ENCODE data around the gene POLE3. TPM values are rescaled to one million over a fixed set of nuclear protein-coding genes. Genes with fewer than 3 reads are reported as not detected.
"Not testable (repeated sequence)": the region's sequence is repeated elsewhere in the genome, so short reads cannot be mapped to it uniquely, and the experiment has no call there.

POLE3 gene
- total and polyA plus RNA-seq, 4 donors = 23.1 to 35.2 (median 25.7) TPM

- no peaks in the 10 kb centered on the region for H3K9me3 ChIP-seq (ENCODE audit: control insufficient read depth, low read length)
- 89 to 92% methylated on average over 4 of the region's 4 CpGs for WGBS, 2 donors
- no peaks in the 10 kb centered on the region for H3K27me3 ChIP-seq (ENCODE audit: control insufficient read depth in 1 of 2, insufficient read depth in 2 of 2, low read length in 1 of 2)
- no peak for ATAC-seq (ENCODE audit: low FRiP score)
- intact Hi-C loops (cut with DNase I) = no loop called here
- DNase-seq = no peak
- H3K4me1 ChIP-seq (ENCODE audit: control insufficient read depth in 1 of 2, insufficient read depth in 2 of 2, low read length in 2 of 2) = no peaks in the 10 kb centered on the region
- peaks cover 0 to 2% of the 10 kb centered on the region in 2 donors for H3K36me3 ChIP-seq (ENCODE audit: control insufficient read depth in 1 of 2, insufficient read depth in 2 of 2, low read length in 1 of 2)
- H3K27ac ChIP-seq (ENCODE audit: low read depth in 1 of 2, low read length in 2 of 2) = no peak overlapping the region
- no peak overlapping the region for H3K4me3 ChIP-seq (ENCODE audit: low read length in 2 of 2)
Observed at GRCh38 chr9:113386571-113387393, 23.7 kb downstream of the POLE3 start.

GRCh38 chr9:113381909-113382411 lies 28.5 kb downstream of the POLE3 start:
- Histone ChIP-seq H3K4me3 (ENCODE audit: low read length in 2 of 2) (no peak overlapping the region), H3K27me3 (ENCODE audit: control insufficient read depth in 1 of 2, insufficient read depth in 2 of 2, low read length in 1 of 2) (no peaks in the 10 kb centered on the region), H3K4me1 (ENCODE audit: control insufficient read depth in 1 of 2, insufficient read depth in 2 of 2, low read length in 2 of 2) (no peaks in the 10 kb centered on the region), H3K36me3 (ENCODE audit: control insufficient read depth in 1 of 2, insufficient read depth in 2 of 2, low read length in 1 of 2) (no peaks in the 10 kb centered on the region), H3K9me3 (ENCODE audit: control insufficient read depth, low read length) (no peaks in the 10 kb centered on the region), H3K27ac (ENCODE audit: low read depth in 1 of 2, low read length in 2 of 2) (no peak overlapping the region)
- WGBS, 2 donors = 80 to 85% methylated on average over 8 of the region's 8 CpGs
- DNase-seq = no peak
- ATAC-seq (ENCODE audit: low FRiP score) = no peak
- intact Hi-C loops (cut with DNase I) = no loop called here

- H3K9me3 ChIP-seq (ENCODE audit: control insufficient read depth, low read length); H3K27me3 ChIP-seq (ENCODE audit: control insufficient read depth in 1 of 2, insufficient read depth in 2 of 2, low read length in 1 of 2); H3K27ac ChIP-seq (ENCODE audit: low read depth in 1 of 2, low read length in 2 of 2); H3K4me1 ChIP-seq (ENCODE audit: control insufficient read depth in 1 of 2, insufficient read depth in 2 of 2, low read length in 2 of 2); H3K4me3 ChIP-seq (ENCODE audit: low read length in 2 of 2); ATAC-seq (ENCODE audit: low FRiP score); intact Hi-C loops (cut with DNase I); DNase-seq; H3K36me3 ChIP-seq (ENCODE audit: control insufficient read depth in 1 of 2, insufficient read depth in 2 of 2, low read length in 1 of 2): not testable (repeated sequence)
- 85 to 89% methylated on average over 7 of the region's 7 CpGs for WGBS, 2 donors
Observed at GRCh38 chr9:113381441-113381840, 29.0 kb downstream of the POLE3 start.

- intact Hi-C loops (cut with DNase I) = no loop called here
- no peak overlapping the region for H3K4me3 ChIP-seq (ENCODE audit: low read length in 2 of 2)
- 38 to 64% methylated on average over 1 of the region's 1 CpG for WGBS, 2 donors
- no peak overlapping the region for H3K27ac ChIP-seq (ENCODE audit: low read depth in 1 of 2, low read length in 2 of 2)
- DNase-seq (no peak), ATAC-seq (ENCODE audit: low FRiP score) (no peak)
- H3K9me3 ChIP-seq (ENCODE audit: control insufficient read depth, low read length) = no peaks in the 10 kb centered on the region
- no peaks in the 10 kb centered on the region for H3K27me3 ChIP-seq (ENCODE audit: control insufficient read depth in 1 of 2, insufficient read depth in 2 of 2, low read length in 1 of 2)
- H3K36me3 ChIP-seq (ENCODE audit: control insufficient read depth in 1 of 2, insufficient read depth in 2 of 2, low read length in 1 of 2) = no peaks in the 10 kb centered on the region
- H3K4me1 ChIP-seq (ENCODE audit: control insufficient read depth in 1 of 2, insufficient read depth in 2 of 2, low read length in 2 of 2) = no peaks in the 10 kb centered on the region
Observed at GRCh38 chr9:113380869-113381378, 29.6 kb downstream of the POLE3 start.

- DNase-seq; ATAC-seq (ENCODE audit: low FRiP score); H3K4me3 ChIP-seq (ENCODE audit: low read length in 2 of 2); H3K27me3 ChIP-seq (ENCODE audit: control insufficient read depth in 1 of 2, insufficient read depth in 2 of 2, low read length in 1 of 2); H3K27ac ChIP-seq (ENCODE audit: low read depth in 1 of 2, low read length in 2 of 2); H3K9me3 ChIP-seq (ENCODE audit: control insufficient read depth, low read length); H3K4me1 ChIP-seq (ENCODE audit: control insufficient read depth in 1 of 2, insufficient read depth in 2 of 2, low read length in 2 of 2); H3K36me3 ChIP-seq (ENCODE audit: control insufficient read depth in 1 of 2, insufficient read depth in 2 of 2, low read length in 1 of 2): not testable (repeated sequence)
- 78 to 89% methylated on average over 2 of the region's 2 CpGs for WGBS, 2 donors
- intact Hi-C loops (cut with DNase I) = loop anchor here in 1 of 2 donors (5.0 to 10.0 kb wide), 2 partner anchors 38 to 65 kb away; partner anchors contain the start of gene WDR31
Observed at GRCh38 chr9:113379829-113380210, 30.7 kb downstream of the POLE3 start.

- ATAC-seq (ENCODE audit: low FRiP score); H3K9me3 ChIP-seq (ENCODE audit: control insufficient read depth, low read length); H3K36me3 ChIP-seq (ENCODE audit: control insufficient read depth in 1 of 2, insufficient read depth in 2 of 2, low read length in 1 of 2); H3K4me1 ChIP-seq (ENCODE audit: control insufficient read depth in 1 of 2, insufficient read depth in 2 of 2, low read length in 2 of 2); H3K27me3 ChIP-seq (ENCODE audit: control insufficient read depth in 1 of 2, insufficient read depth in 2 of 2, low read length in 1 of 2); DNase-seq; H3K4me3 ChIP-seq (ENCODE audit: low read length in 2 of 2); H3K27ac ChIP-seq (ENCODE audit: low read depth in 1 of 2, low read length in 2 of 2): not testable (repeated sequence)
- 72 to 74% methylated on average over 24 of the region's 24 CpGs for WGBS, 2 donors
- intact Hi-C loops (cut with DNase I) = loop anchor here in 1 of 2 donors (5.0 to 10.0 kb wide), 2 partner anchors 37 to 64 kb away; partner anchors contain the start of gene WDR31
Observed at GRCh38 chr9:113379094-113379828, 31.2 kb downstream of the POLE3 start.

GRCh38 chr9:113376634-113377567 lies 33.6 kb downstream of the POLE3 start, which contains the start of gene HDHD3:
TSS of gene HDHD3 (minus strand) at chr9:113376986. CDS start at chr9:113374354, 2,632 bp downstream.
- Histone ChIP-seq H3K4me1 (ENCODE audit: control insufficient read depth in 1 of 2, insufficient read depth in 2 of 2, low read length in 2 of 2) (peaks cover 0 to 2% of the 10 kb centered on the region in 2 donors), H3K9me3 (ENCODE audit: control insufficient read depth, low read length) (no peaks in the 10 kb centered on the region), H3K27me3 (ENCODE audit: control insufficient read depth in 1 of 2, insufficient read depth in 2 of 2, low read length in 1 of 2) (no peaks in the 10 kb centered on the region), H3K27ac (ENCODE audit: low read depth in 1 of 2, low read length in 2 of 2) (peak within 1 kb of the TSS in 1 of 2 donors; percentile 66), H3K4me3 (ENCODE audit: low read length in 2 of 2) (peak within 1 kb of the TSS; percentile 22 to 98), H3K36me3 (ENCODE audit: control insufficient read depth in 1 of 2, insufficient read depth in 2 of 2, low read length in 1 of 2) (peaks cover 0 to 4% of the 10 kb centered on the region in 2 donors)
- 0 to 1% methylated on average over 55 to 74 of the region's 74 CpGs for WGBS, 2 donors
- peak; percentile 92 for ATAC-seq (ENCODE audit: low FRiP score)
- peak; percentile 88 to 92 for DNase-seq
- intact Hi-C loops (cut with DNase I) = loop anchor here in 1 of 2 donors (5.0 to 10.0 kb wide), 2 partner anchors 35 to 62 kb away; partner anchors contain the start of gene WDR31

Measured in aorta (tissue), 5 donors.